ENCODE measurements around the gene C1orf210.

The C1orf210 gene

DNA sequence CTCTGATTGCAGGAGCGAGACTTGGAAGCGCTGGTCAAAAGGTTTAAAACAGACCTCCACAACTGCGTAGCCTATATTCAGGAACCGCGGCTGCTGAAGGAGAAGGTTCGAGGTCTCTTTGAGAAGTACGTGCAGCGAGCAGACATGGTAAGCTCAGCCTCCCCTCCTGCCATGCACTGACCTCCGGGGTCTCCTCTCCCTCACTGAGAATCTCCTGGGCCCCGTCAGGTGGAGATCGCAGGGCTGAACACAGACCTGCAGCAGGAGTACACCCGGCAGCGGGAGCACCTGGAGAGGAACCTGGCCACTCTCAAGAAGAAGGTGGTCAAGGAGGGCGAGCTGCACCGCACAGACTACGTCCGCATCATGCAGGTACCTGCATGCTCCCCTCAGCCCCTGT, 51.1 kb downstream of the C1orf210 start:
- DNase-seq (ENCODE audit: low read depth), result no peak
- TF ChIP-seq CTCF (IDR thresholded peaks at IDR 0.05; ENCODE audit: control insufficient read depth, insufficient read depth, low read depth, low read length, missing control alignments), result no peak
- H3K4me3 ChIP-seq (ENCODE audit: control insufficient read depth, low read depth, low read length), result no peak overlapping the region

GRCh38 chr1:43233631-43234030, 51.8 kb downstream of the C1orf210 start:
- H3K4me3 ChIP-seq (ENCODE audit: control insufficient read depth, low read depth, low read length), result no peak overlapping the region
- TF ChIP-seq CTCF (IDR thresholded peaks at IDR 0.05; ENCODE audit: control insufficient read depth, insufficient read depth, low read depth, low read length, missing control alignments), result no peak
- no peak for DNase-seq (ENCODE audit: low read depth)

DNA sequence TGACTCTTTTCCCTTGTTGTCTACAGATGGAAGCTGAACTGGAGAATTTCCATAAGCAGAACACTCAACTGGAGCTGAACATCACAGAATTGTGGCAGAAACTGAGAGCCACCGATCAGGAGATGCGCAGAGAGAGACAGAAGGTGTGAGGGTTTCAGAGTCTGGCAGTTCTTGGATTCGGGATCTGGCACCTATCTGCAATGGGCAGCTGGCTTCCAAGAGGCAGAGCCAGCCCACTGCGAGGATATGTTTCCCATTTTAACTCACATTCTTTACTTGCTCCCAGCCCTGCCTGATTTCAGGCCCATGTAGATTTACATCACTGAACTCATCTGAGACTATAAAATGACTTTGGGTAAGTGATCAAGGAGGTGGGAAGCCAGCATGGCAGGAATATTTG, 52.9 kb downstream of the C1orf210 start:
- H3K4me3 ChIP-seq (ENCODE audit: control insufficient read depth, low read depth, low read length), result no peak overlapping the region
- TF ChIP-seq CTCF (IDR thresholded peaks at IDR 0.05; ENCODE audit: control insufficient read depth, insufficient read depth, low read depth, low read length, missing control alignments), result no peak
- no peak for DNase-seq (ENCODE audit: low read depth)

DNA sequence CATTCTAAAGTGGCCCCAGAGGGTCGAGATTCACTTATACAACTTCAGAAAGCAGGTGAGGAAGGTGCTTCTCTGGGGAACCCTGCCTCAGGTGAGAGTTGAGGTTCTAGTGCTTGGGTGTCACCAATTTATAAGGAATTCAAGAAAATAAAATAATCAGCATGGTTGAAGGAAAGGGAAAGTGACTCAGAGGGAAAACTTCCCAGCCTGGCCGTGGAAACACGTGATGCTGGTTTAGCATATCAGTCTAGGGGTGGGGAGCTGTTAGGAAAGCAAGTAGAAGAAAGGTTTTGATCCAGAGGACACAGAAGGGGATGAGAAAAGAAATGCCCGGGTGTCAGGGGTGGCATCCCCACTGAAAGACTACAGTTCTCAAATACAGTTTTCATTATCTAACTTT, 53.3 kb downstream of the C1orf210 start:
- H3K4me3 ChIP-seq (ENCODE audit: control insufficient read depth, low read depth, low read length), result no peak overlapping the region
- TF ChIP-seq CTCF (IDR thresholded peaks at IDR 0.05; ENCODE audit: control insufficient read depth, insufficient read depth, low read depth, low read length, missing control alignments), result no peak
- peak; percentile 23 for DNase-seq (ENCODE audit: low read depth)

All from AG09309 (cell line).